H1 (cell line): ENCODE results near the gene TNPO2. TPM values are rescaled to one million over a fixed set of nuclear protein-coding genes. Genes with fewer than 3 reads are reported as not detected.

Experiments used
- CTCF ChIA-PET: fragments of 300-600 bp; sonication (Branson Sonifier 250); formaldehyde crosslinking; loops from one replicate; lab custom pipeline; 2021; ENCODE audit not compliant: partially characterized antibody; lab: Charles Lee
- POLR2A ChIA-PET: fragments of 300-600 bp; sonication (Branson Sonifier 250); formaldehyde crosslinking; loops from one replicate; lab custom pipeline; 2021; ENCODE audit warnings: inconsistent platforms; ENCODE audit not compliant: partially characterized antibody; lab: Charles Lee
- DNase-seq, 2 experiments: peaks; one replicate each; pipeline versions ENCODE4 v3.0.0 to v3.0.0-alpha.2; 2010 to 2022; ENCODE audit warnings: low spot score in 2 of 2, low read depth in 1 of 2, mixed read lengths in 1 of 2
- FAIRE-seq: peaks from 2 replicates; lab custom pipeline; 2011; peaks lifted over from hg19 to GRCh38; lab: Jason Lieb, UNC
- H2AFZ ChIP-seq: 2 replicates; pipeline ENCODE4 v1.8.1; 2012; ENCODE audit warnings: low read length, inconsistent platforms
- H2AK5ac ChIP-seq: 2 replicates; pipeline ENCODE4 v1.6.1; 2013; ENCODE audit warnings: low read depth, low read length
- H2BK120ac ChIP-seq: replicated peaks from 2 replicates; pipeline ENCODE3; 2013; ENCODE audit warnings: low read depth, low read length, inconsistent platforms
- H2BK12ac ChIP-seq: 2 replicates; pipeline ENCODE4 v1.6.1; 2013; ENCODE audit warnings: low read depth, low read length
- H2BK15ac ChIP-seq: 2 replicates; pipeline ENCODE4 v1.6.1; 2013; ENCODE audit warnings: low read length
- H2BK20ac ChIP-seq: 2 replicates; pipeline ENCODE4 v1.6.1; 2013; ENCODE audit warnings: low read length
- H2BK5ac ChIP-seq: 2 replicates; pipeline ENCODE4 v1.6.1; 2013; ENCODE audit warnings: low read depth, low read length
- H3K14ac ChIP-seq: 2 replicates; pipeline ENCODE4 v1.6.1; 2013; ENCODE audit warnings: inconsistent platforms; ENCODE audit not compliant: insufficient read length
- H3K18ac ChIP-seq: 2 replicates; pipeline ENCODE4 v1.6.1; 2013; ENCODE audit warnings: low read length; ENCODE audit errors: extremely low read depth
- H3K23ac ChIP-seq: 2 replicates; pipeline ENCODE4 v1.6.1; 2013; ENCODE audit warnings: inconsistent platforms; ENCODE audit not compliant: insufficient read length
- H3K23me2 ChIP-seq: 2 replicates; pipeline ENCODE4 v1.6.1; 2013; ENCODE audit warnings: low read depth, low read length
- H3K27ac ChIP-seq: 2 replicates; pipeline ENCODE4 v1.6.1; 2011; ENCODE audit warnings: low read depth, low read length, inconsistent platforms
- H3K27me3 ChIP-seq, 4 experiments: replicated peaks in 1 of 4; 1 replicate in 1 of 4; 2 replicates in 3 of 4; pipeline versions ENCODE4 v1.6.1 to v1.8.1; 2011 to 2013; ENCODE audit warnings: low read length in 3 of 4, mild to moderate bottlenecking in 3 of 4, inconsistent platforms in 2 of 4, mixed read lengths in 2 of 4, moderate library complexity in 1 of 4; ENCODE audit not compliant: control insufficient read depth in 3 of 4, insufficient read depth in 3 of 4; ENCODE audit errors: extremely low read depth in 1 of 4
- H3K36me3 ChIP-seq, 4 experiments: 2 replicates each; pipeline versions ENCODE4 v1.6.1 to v1.8.1; 2011 to 2013; ENCODE audit warnings: mild to moderate bottlenecking in 4 of 4, low read length in 3 of 4, moderate library complexity in 2 of 4, control low read depth in 1 of 4, inconsistent platforms in 1 of 4; ENCODE audit not compliant: insufficient read depth in 4 of 4, control insufficient read depth in 2 of 4
- H3K4ac ChIP-seq: replicated peaks from 2 replicates; pipeline ENCODE3; 2013; ENCODE audit warnings: low read length, low read depth, mixed read lengths, inconsistent platforms; ENCODE audit not compliant: insufficient read length
- H3K4me1 ChIP-seq, 4 experiments: replicated peaks in 1 of 4; 1 replicate in 1 of 4; 2 replicates in 3 of 4; pipeline versions ENCODE4 v1.6.1 to v1.8.1; 2011 to 2013; ENCODE audit warnings: low read length in 3 of 4, inconsistent platforms in 2 of 4, mixed read lengths in 1 of 4; ENCODE audit not compliant: insufficient read depth in 4 of 4, control insufficient read depth in 3 of 4
- H3K4me2 ChIP-seq, 2 experiments: 2 replicates each; pipeline versions ENCODE4 v1.6.1 to v1.8.1; 2011 to 2013; ENCODE audit warnings: low read depth in 2 of 2, low read length in 2 of 2, control low read depth in 1 of 2, inconsistent platforms in 1 of 2, mild to moderate bottlenecking in 1 of 2; ENCODE audit not compliant: insufficient read depth in 1 of 2
- H3K4me3 ChIP-seq, 4 experiments: fragments of 200-600, 300-600 bp in 1 of 4; sonication (generic), shearing (Covaris generic), sonication (Bioruptor Twin) in 1 of 4; 2 replicates each; pipeline versions ENCODE4 v1.5.1 to v1.8.1; 2011 to 2016; ENCODE audit warnings: low read length in 4 of 4, low read depth in 3 of 4, control low read depth in 2 of 4, inconsistent platforms in 2 of 4, mild to moderate bottlenecking in 2 of 4, mixed read lengths in 1 of 4, moderate library complexity in 1 of 4; ENCODE audit not compliant: insufficient read depth in 2 of 4; ENCODE audit errors: extremely low read depth in 1 of 4
- H3K56ac ChIP-seq: replicated peaks from 2 replicates; pipeline ENCODE3; 2013; ENCODE audit warnings: low read depth, mild to moderate bottlenecking, mixed read lengths, low read length, inconsistent platforms; ENCODE audit not compliant: insufficient read length
- H3K79me1 ChIP-seq: 2 replicates; pipeline ENCODE4 v1.6.1; 2013; ENCODE audit warnings: low read depth, low read length, control low read depth
- H3K79me2 ChIP-seq, 2 experiments: 2 replicates each; pipeline versions ENCODE4 v1.6.1 to v1.8.1; 2012 to 2013; ENCODE audit warnings: low read length in 2 of 2, mild to moderate bottlenecking in 2 of 2, inconsistent platforms in 1 of 2; ENCODE audit not compliant: insufficient read depth in 2 of 2, control insufficient read depth in 1 of 2
- H3K9ac ChIP-seq, 4 experiments: replicated peaks in 1 of 4; 1 replicate in 1 of 4; 2 replicates in 3 of 4; pipeline versions ENCODE4 v1.6.1 to v1.8.1; 2011 to 2013; ENCODE audit warnings: low read depth in 3 of 4, low read length in 3 of 4, control low read depth in 2 of 4, mild to moderate bottlenecking in 2 of 4, moderate library complexity in 2 of 4, inconsistent platforms in 1 of 4; ENCODE audit errors: extremely low read depth in 1 of 4
- H3K9me3 ChIP-seq, 2 experiments: 2 replicates each; pipeline versions ENCODE4 v1.6.1 to v1.8.1; 2012 to 2013; ENCODE audit warnings: mild to moderate bottlenecking in 2 of 2, moderate library complexity in 2 of 2, control low read depth in 1 of 2, inconsistent platforms in 1 of 2, low read depth in 1 of 2, low read length in 1 of 2, mixed read lengths in 1 of 2; ENCODE audit not compliant: insufficient read depth in 2 of 2
- H4K20me1 ChIP-seq, 2 experiments: replicated peaks in 1 of 2; 2 replicates each; pipeline versions ENCODE3 to v1.8.1; 2011 to 2013; ENCODE audit warnings: inconsistent platforms in 2 of 2, low read length in 2 of 2, mild to moderate bottlenecking in 1 of 2; ENCODE audit not compliant: insufficient read depth in 2 of 2, control insufficient read depth in 1 of 2
- H4K5ac ChIP-seq: 2 replicates; pipeline ENCODE4 v1.6.1; 2013; ENCODE audit warnings: low read length, low read depth, mixed read lengths, inconsistent platforms; ENCODE audit not compliant: insufficient read length
- H4K8ac ChIP-seq: 2 replicates; pipeline ENCODE4 v1.8.0; 2013; ENCODE audit warnings: mild to moderate bottlenecking, moderate library complexity, low read length, inconsistent platforms; ENCODE audit not compliant: insufficient read depth; ENCODE audit errors: extremely low read depth
- H4K91ac ChIP-seq: replicated peaks from 2 replicates; pipeline ENCODE3; 2013; ENCODE audit warnings: low read length, mixed read lengths, inconsistent platforms; ENCODE audit not compliant: insufficient read length
- CREB1 ChIP-seq: IDR thresholded peaks from 2 replicates; pipeline ENCODE4 v1.6.1; 2012; ENCODE audit warnings: inconsistent platforms
- EZH2 ChIP-seq: fragments of 200-600 bp; sonication (generic); IDR thresholded peaks from 2 replicates; pipeline ENCODE4 v1.7.1; 2012; ENCODE audit warnings: low read depth, mild to moderate bottlenecking, moderate library complexity, low read length, inconsistent platforms; ENCODE audit not compliant: severe bottlenecking
- GTF2F1 ChIP-seq: IDR thresholded peaks from 2 replicates; pipeline ENCODE4 v1.6.1; 2012; ENCODE audit warnings: low read depth, low read length, improper control_type of control experiment, borderline replicate concordance
- POLR2AphosphoS5 ChIP-seq: IDR thresholded peaks from 2 replicates; pipeline ENCODE4 v1.6.1; 2011; ENCODE audit warnings: low read depth, low read length
- SIX5 ChIP-seq: IDR thresholded peaks from 2 replicates; pipeline ENCODE4 v1.6.1; 2011; ENCODE audit warnings: mild to moderate bottlenecking, low read depth, low read length
- SP2 ChIP-seq: IDR thresholded peaks from 2 replicates; pipeline ENCODE4 v1.6.1; 2012; ENCODE audit warnings: mild to moderate bottlenecking, low read length, inconsistent platforms
- YY1 ChIP-seq: IDR thresholded peaks from 2 replicates; pipeline ENCODE4 v1.6.1; 2011; ENCODE audit warnings: low read depth, mild to moderate bottlenecking, low read length
- ZNF274 ChIP-seq: IDR thresholded peaks from 2 replicates; pipeline ENCODE4 v1.7.0; 2012; ENCODE audit warnings: low read length, borderline replicate concordance; ENCODE audit errors: extremely low read depth
- WGBS, 2 experiments: shearing (Covaris generic) in 1 of 2; methylation state at CpG; one replicate each; pipeline versions ENCODE4 v1.1.6 to v1.1.7; 2013 to 2015; ENCODE audit warnings: low lambda C conversion rate in 2 of 2, mixed read lengths in 2 of 2, inconsistent platforms in 1 of 2, low coverage in 1 of 2, missing lambda C conversion rate in 1 of 2; ENCODE audit not compliant: insufficient replicate concordance in 2 of 2, insufficient coverage in 1 of 2, insufficient read length in 1 of 2; ENCODE audit errors: extremely low coverage in 1 of 2, missing lambda C conversion rate in 1 of 2; 5-methylcytosine and 5-hydroxymethylcytosine counted together
- long read RNA-seq, 2 experiments: library from RNA in 1 of 2; library from capped mRNA in 1 of 2; stranded (forward); transcript quantifications; one replicate each; pipeline ENCODE4 v2.0.0, GENCODE V29; 2021; ENCODE audit warnings: inconsistent platforms in 1 of 2
- polyA minus RNA-seq, 3 experiments: library from RNA; depleted of rRNA, polyadenylated mRNA; stranded (reverse); fragments of >200 nt; gene quantifications; 1 replicate in 2 of 3; 2 replicates in 1 of 3; pipeline ENCODE4 v1.2.3, GENCODE V29; 2011
- polyA plus RNA-seq, 7 experiments: library from polyadenylated mRNA; depleted of rRNA in 3 of 7; stranded (reverse) in 5 of 7; unstranded in 2 of 7; fragments of >200 nt in 5 of 7; fragments of 200-250 nt in 2 of 7; gene quantifications; 1 replicate in 5 of 7; 2 replicates in 1 of 7; 4 replicates in 1 of 7; pipeline versions ENCODE4 v1.2.1 to v1.2.3, GENCODE V29; 2011 to 2013; ENCODE audit warnings: missing spikeins in 2 of 7, mixed read lengths in 2 of 7
- total RNA-seq: library from RNA; stranded (reverse); fragmentation: NEBNext Ultra II Directional; extraction: Animal tissue kit (Norgen Biotek cat#: 25700); gene quantifications from 2 replicates; pipeline ENCODE4 v1.2.1, GENCODE V29; 2021

TNPO2 gene
- total RNA-seq (110 and 112 TPM in 2 replicates), polyA plus RNA-seq (2011; rRNA removed) (121 and 136 TPM in 2 replicates), polyA minus RNA-seq (2011; rRNA and poly(A)+ RNA removed) (202 and 231 TPM in 2 replicates)
- polyA plus RNA-seq (2011; cell fraction: cytosol; rRNA removed) = 116 TPM
- 408 TPM for polyA plus RNA-seq (2011; cell fraction: nucleus; rRNA removed)
- 85.6 to 98.1 TPM (median 87.1 TPM) in 4 replicates for polyA plus RNA-seq (2012, experiment 1 of 2)
- polyA plus RNA-seq (2012, experiment 2 of 2) = 57.3 TPM
- 61.7 TPM for polyA plus RNA-seq (2013, experiment 1 of 2)
- 57.4 TPM for polyA plus RNA-seq (2013, experiment 2 of 2)
- polyA minus RNA-seq (2011; cell fraction: cytosol; rRNA and poly(A)+ RNA removed) = 84.7 TPM
- 205 TPM for polyA minus RNA-seq (2011; cell fraction: nucleus; rRNA and poly(A)+ RNA removed)
- long read RNA-seq, experiment 1, partial matches to known transcripts = 3 of 15 reads
- long read RNA-seq, experiment 1, other reads (novel, unspliced or antisense) = 12 of 15 reads
- long read RNA-seq, experiment 2, partial matches to known transcripts = 0 of 3 reads
- long read RNA-seq, experiment 2, other reads (novel, unspliced or antisense) = 3 of 3 reads

GRCh38 chr19:12723641-12724426 is at the start of gene TNPO2:
TNPO2 (minus strand) TSS chr19:12723932; CDS start chr19:12720977, 2,955 bp downstream.
- Histone ChIP-seq H3K79me1 (peaks cover 8% of the 10 kb centered on the region; the same call in 1 of the 2 replicates), H2BK120ac (peak within 1 kb of the TSS; percentile 5), H3K9me3 (no peaks in the 10 kb centered on the region), H2AK5ac (0 out of 2 replicates have a peak within 1 kb of the TSS, but pooled peaks have one; percentile 42), H2AFZ (peak within 1 kb of the TSS; percentile 70; the same call in 1 of the 2 replicates), H4K20me1 (peaks cover 4 to 12% of the 10 kb centered on the region in 2 experiments), H3K14ac (no peak within 1 kb of the TSS), H3K4me2 (peak within 1 kb of the TSS; percentile 93), H3K9ac (peak within 1 kb of the TSS; percentile 76 to 97 (median 89)), H4K8ac (peak within 1 kb of the TSS; percentile 97; the same call in 1 of the 2 replicates), H3K4me1 (peaks cover 0 to 6% (median 2%) of the 10 kb centered on the region in 4 experiments; a peak in 5 of 7 replicates), H4K5ac (peak within 1 kb of the TSS; percentile 77), H2BK15ac (no peak within 1 kb of the TSS; the same call in 1 of the 2 replicates), H3K23ac (no peak within 1 kb of the TSS), H2BK5ac (peak within 1 kb of the TSS; percentile 87; the same call in 1 of the 2 replicates), H3K79me2 (peaks cover 24 to 43% of the 10 kb centered on the region in 2 experiments), H3K4ac (peak within 1 kb of the TSS; percentile 40), H3K27ac (peak within 1 kb of the TSS; percentile 87), H2BK12ac (peak within 1 kb of the TSS; percentile 86; the same call in 1 of the 2 replicates), H3K18ac (peak within 1 kb of the TSS; percentile 76), H3K27me3 (no peaks in the 10 kb centered on the region), H2BK20ac (no peak within 1 kb of the TSS), H3K56ac (peak within 1 kb of the TSS; percentile 56), H4K91ac (peak within 1 kb of the TSS; percentile 78), H3K23me2 (peaks cover 10% of the 10 kb centered on the region), H3K4me3 (peak within 1 kb of the TSS; percentile 80 to 93 (median 82)), H3K36me3 (peaks cover 0 to 13% (median 2%) of the 10 kb centered on the region in 4 experiments; a peak in 5 of 8 replicates)
- DNase-seq (peak; percentile 71 to 89), FAIRE-seq (no peak)
- 5% methylated on average over 28 of the region's 28 CpGs; no CpG with 5 or more reads in 1 of the 2 experiments for WGBS, 2 experiments
- CTCF ChIA-PET = interaction anchor here (0.8 to 3.9 kb wide), 10 partner anchors 10 to 124 kb away, joined by 3 to 20 read pairs (median 4); partner anchors contain the start of gene TRIR
- POLR2A ChIA-PET = interaction anchor here (0.7 to 12.9 kb wide), 26 partner anchors 9 to 431 kb away, joined by 3 to 258 read pairs (median 6); partner anchors contain the start of genes BEST2, DHPS, FBXW9 and GCDH
- TF ChIP-seq GTF2F1 (0 out of 2 replicates have a peak, but pooled peaks have one; percentile 16), ZNF274 (no peak), YY1 (peak; percentile 54; the same call in 1 of the 2 replicates), CREB1 (peak; percentile 55; the same call in 1 of the 2 replicates), SP2 (no peak), EZH2 (no peak), POLR2AphosphoS5 (peak; percentile 70), SIX5 (peak; percentile 69)
